ENCODE measurements around the gene HELLS. TPM values are rescaled to one million over a fixed set of nuclear protein-coding genes. Genes with fewer than 3 reads are reported as not detected.
"Not testable (repeated sequence)": the region's sequence is repeated elsewhere in the genome, so short reads cannot be mapped to it uniquely, and the experiment has no call there.

The HELLS gene
- total RNA-seq, 1 donor = 5.8 TPM

DNA sequence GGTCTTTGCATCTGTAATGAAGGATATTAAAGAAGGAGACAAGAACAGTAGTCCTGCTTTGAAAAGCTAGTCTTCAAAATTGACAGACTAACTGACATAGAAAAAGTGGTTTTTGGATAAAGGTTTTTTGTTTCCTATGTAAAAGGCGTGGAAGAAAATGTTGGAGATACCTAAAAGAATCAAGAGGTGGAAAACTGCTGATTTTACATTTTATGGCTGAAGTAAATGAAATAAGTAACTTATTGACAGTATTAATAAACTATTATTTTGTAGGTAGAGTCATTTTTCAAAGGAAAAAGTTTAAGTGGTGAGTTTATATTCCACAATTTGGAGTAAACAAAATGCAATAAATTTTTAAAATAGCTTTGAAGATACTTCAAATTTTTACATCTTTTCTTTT is 12.6 kb upstream of the HELLS start:
- no peaks in the 10 kb centered on the region for H3K27me3 ChIP-seq (ENCODE audit: insufficient read depth, low read length)
- H3K36me3 ChIP-seq (ENCODE audit: insufficient read depth, low read length) = peaks cover 8% of the 10 kb centered on the region
- H4K20me1 ChIP-seq (ENCODE audit: insufficient read depth, low read length) = no peaks in the 10 kb centered on the region
- no peak overlapping the region for H3K4me3 ChIP-seq (ENCODE audit: insufficient read depth, low read length)
- H3K9me3 ChIP-seq (ENCODE audit: low read depth, low read length) = no peaks in the 10 kb centered on the region
- H3K4me1 ChIP-seq (ENCODE audit: insufficient read depth, low read length) = no peaks in the 10 kb centered on the region
- no peak overlapping the region for H3K4me2 ChIP-seq (ENCODE audit: insufficient read depth, low read length)
- no peak overlapping the region for H3K27ac ChIP-seq (ENCODE audit: low read depth, low read length)
- H2AFZ ChIP-seq (ENCODE audit: low read length) = no peak overlapping the region
- TF ChIP-seq, protein P1, sequence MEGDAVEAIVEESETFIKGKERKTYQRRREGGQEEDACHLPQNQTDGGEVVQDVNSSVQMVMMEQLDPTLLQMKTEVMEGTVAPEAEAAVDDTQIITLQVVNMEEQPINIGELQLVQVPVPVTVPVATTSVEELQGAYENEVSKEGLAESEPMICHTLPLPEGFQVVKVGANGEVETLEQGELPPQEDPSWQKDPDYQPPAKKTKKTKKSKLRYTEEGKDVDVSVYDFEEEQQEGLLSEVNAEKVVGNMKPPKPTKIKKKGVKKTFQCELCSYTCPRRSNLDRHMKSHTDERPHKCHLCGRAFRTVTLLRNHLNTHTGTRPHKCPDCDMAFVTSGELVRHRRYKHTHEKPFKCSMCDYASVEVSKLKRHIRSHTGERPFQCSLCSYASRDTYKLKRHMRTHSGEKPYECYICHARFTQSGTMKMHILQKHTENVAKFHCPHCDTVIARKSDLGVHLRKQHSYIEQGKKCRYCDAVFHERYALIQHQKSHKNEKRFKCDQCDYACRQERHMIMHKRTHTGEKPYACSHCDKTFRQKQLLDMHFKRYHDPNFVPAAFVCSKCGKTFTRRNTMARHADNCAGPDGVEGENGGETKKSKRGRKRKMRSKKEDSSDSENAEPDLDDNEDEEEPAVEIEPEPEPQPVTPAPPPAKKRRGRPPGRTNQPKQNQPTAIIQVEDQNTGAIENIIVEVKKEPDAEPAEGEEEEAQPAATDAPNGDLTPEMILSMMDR (IDR thresholded peaks at IDR 0.05; ENCODE audit: extremely low read depth, low read depth, low read length) = no peak
- no peak for DNase-seq (ENCODE audit: insufficient read length, low spot score, missing footprints)
- no peaks in the 10 kb centered on the region for H3K79me2 ChIP-seq (ENCODE audit: insufficient read depth, low read length)

DNA sequence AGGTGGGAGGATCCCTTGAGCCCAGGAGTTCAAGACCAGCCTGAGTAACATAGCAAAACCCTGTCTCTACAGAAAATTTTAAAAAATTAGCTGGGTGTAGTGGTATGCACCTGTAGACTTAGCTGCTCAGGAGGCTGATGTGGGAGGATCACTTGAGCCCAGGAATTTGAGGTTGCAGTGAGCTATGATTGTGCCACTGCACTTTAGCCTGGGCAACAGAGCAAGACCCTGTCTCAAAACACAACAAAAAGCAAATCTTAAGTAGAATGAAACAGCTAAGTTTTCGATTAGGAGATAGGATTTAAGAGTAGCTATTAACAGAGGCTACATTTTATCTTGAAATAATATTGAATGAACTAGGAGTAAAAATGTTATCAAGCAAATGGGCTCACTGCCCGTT is 3.3 kb upstream of the HELLS start:
- H3K79me2 ChIP-seq (ENCODE audit: insufficient read depth, low read length); H3K9me3 ChIP-seq (ENCODE audit: low read depth, low read length); H2AFZ ChIP-seq (ENCODE audit: low read length); H3K36me3 ChIP-seq (ENCODE audit: insufficient read depth, low read length); H3K27ac ChIP-seq (ENCODE audit: low read depth, low read length); H4K20me1 ChIP-seq (ENCODE audit: insufficient read depth, low read length); DNase-seq (ENCODE audit: insufficient read length, low spot score, missing footprints); H3K4me2 ChIP-seq (ENCODE audit: insufficient read depth, low read length); H3K27me3 ChIP-seq (ENCODE audit: insufficient read depth, low read length); H3K4me3 ChIP-seq (ENCODE audit: insufficient read depth, low read length): not testable (repeated sequence)
- peaks cover 17% of the 10 kb centered on the region for H3K4me1 ChIP-seq (ENCODE audit: insufficient read depth, low read length)

DNA sequence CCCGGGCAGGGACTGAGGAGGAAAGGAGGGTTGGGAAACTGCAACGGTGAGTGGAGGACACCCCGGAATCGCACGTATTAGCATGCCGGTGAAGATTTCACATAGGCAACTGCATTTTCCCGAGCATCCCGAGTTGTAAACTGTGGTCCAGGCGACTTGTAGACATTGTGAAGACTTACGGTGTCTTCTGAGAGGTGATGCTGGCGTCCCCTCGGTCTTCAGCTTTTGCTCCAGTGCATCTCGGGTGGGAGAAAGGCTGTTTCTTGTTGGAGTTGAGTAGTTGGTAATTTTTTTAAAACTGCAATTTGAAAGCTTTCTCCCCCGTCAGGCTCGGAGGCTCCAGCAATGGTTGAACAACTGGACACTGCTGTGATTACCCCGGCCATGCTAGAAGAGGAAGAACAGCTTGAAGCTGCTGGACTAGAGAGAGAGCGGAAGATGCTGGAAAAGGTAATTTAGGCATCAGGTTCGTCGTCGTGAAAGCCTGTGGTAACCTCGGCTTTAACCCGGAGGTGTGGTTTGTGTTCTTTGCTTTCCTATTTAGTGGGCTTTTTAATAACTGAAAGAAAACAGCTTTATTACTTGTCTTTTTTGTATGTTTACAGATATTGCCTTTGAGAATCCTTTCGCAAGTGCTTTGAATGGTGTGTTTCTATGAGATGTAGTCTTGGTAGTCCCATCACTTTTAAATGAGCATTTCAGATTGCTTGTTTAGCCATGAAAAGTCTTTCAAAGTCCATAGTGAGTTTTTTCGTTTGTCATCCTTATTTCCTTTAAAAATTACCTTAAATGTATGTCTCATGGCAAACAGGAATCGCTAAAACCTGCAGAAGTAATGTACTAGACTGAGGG is 687 bp downstream of the HELLS start:
- Histone ChIP-seq H3K79me2 (ENCODE audit: insufficient read depth, low read length) (peaks cover 27% of the 10 kb centered on the region), H3K4me1 (ENCODE audit: insufficient read depth, low read length) (peaks cover 17% of the 10 kb centered on the region), H3K4me2 (ENCODE audit: insufficient read depth, low read length) (peak overlapping the region; percentile 98), H3K36me3 (ENCODE audit: insufficient read depth, low read length) (no peaks in the 10 kb centered on the region), H2AFZ (ENCODE audit: low read length) (peak overlapping the region; percentile 97), H3K4me3 (ENCODE audit: insufficient read depth, low read length) (peak overlapping the region; percentile 87), H3K27ac (ENCODE audit: low read depth, low read length) (peak overlapping the region; percentile 65), H4K20me1 (ENCODE audit: insufficient read depth, low read length) (no peaks in the 10 kb centered on the region), H3K9me3 (ENCODE audit: low read depth, low read length) (no peaks in the 10 kb centered on the region), H3K27me3 (ENCODE audit: insufficient read depth, low read length) (no peaks in the 10 kb centered on the region)
- TF ChIP-seq, protein P1 (IDR thresholded peaks at IDR 0.05; ENCODE audit: extremely low read depth, low read depth, low read length) = no peak
- peak; percentile 41 for DNase-seq (ENCODE audit: insufficient read length, low spot score, missing footprints)

DNA sequence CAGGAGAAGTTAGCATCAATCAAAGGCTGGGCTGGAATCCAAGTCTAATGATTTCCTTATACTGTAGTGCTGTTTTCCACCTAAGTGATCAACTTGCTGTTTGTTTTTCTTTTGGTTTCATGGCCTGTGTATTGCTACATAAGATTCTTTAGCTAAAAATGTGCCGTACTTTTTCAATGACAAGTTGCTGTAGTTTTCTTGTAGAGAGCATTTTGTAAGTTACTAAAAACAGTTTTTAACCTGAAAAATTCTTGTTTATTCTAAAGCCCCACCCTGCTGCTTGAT is 1.3 kb downstream of the HELLS start:
- Histone ChIP-seq H3K9me3 (ENCODE audit: low read depth, low read length) (no peaks in the 10 kb centered on the region), H3K4me1 (ENCODE audit: insufficient read depth, low read length) (peaks cover 17% of the 10 kb centered on the region), H4K20me1 (ENCODE audit: insufficient read depth, low read length) (no peaks in the 10 kb centered on the region), H2AFZ (ENCODE audit: low read length) (peak overlapping the region; percentile 97), H3K36me3 (ENCODE audit: insufficient read depth, low read length) (no peaks in the 10 kb centered on the region), H3K79me2 (ENCODE audit: insufficient read depth, low read length) (peaks cover 27% of the 10 kb centered on the region), H3K4me2 (ENCODE audit: insufficient read depth, low read length) (peak overlapping the region; percentile 98), H3K4me3 (ENCODE audit: insufficient read depth, low read length) (peak overlapping the region; percentile 87), H3K27ac (ENCODE audit: low read depth, low read length) (no peak overlapping the region), H3K27me3 (ENCODE audit: insufficient read depth, low read length) (no peaks in the 10 kb centered on the region)
- TF ChIP-seq, protein P1 (IDR thresholded peaks at IDR 0.05; ENCODE audit: extremely low read depth, low read depth, low read length) = no peak
- peak; percentile 62 for DNase-seq (ENCODE audit: insufficient read length, low spot score, missing footprints)
